A549 (cell line): Measurements from ENCODE around the gene LAT.

ENCODE experiments used
- CBX2 ChIP-seq: fragments of 200-600 bp; sonication (generic); IDR thresholded peaks from 2 replicates; pipeline ENCODE4 v1.6.1; 2016; ENCODE audit warnings: low read depth, mild to moderate bottlenecking, borderline replicate concordance
- EP300 ChIP-seq, 2 experiments: fragments of >200 bp; sonication (Bioruptor Twin); formaldehyde crosslinking; IDR thresholded peaks; 2 replicates in 1 of 2; 3 replicates in 1 of 2; pipeline ENCODE4 v1.6.1; 2016 to 2017
- HDAC2 ChIP-seq: fragments of 200-600 bp; sonication (generic); IDR thresholded peaks from 2 replicates; pipeline ENCODE4 v1.6.1; 2016
- JUNB ChIP-seq: fragments of >200 bp; sonication (Bioruptor Twin); formaldehyde crosslinking; IDR thresholded peaks from 2 replicates; pipeline ENCODE4 v1.6.1; 2016
- MYC ChIP-seq: IDR thresholded peaks from 2 replicates; pipeline ENCODE4 v1.6.1; 2012; ENCODE audit warnings: mild to moderate bottlenecking, inconsistent platforms, low read length, improper control_type of control experiment, borderline replicate concordance
- POLR2AphosphoS2 ChIP-seq: conservative IDR thresholded peaks from 2 replicates; pipeline ENCODE4 v1.6.1; 2012; ENCODE audit warnings: low read length, improper control_type of control experiment, inconsistent platforms
- RAD21 ChIP-seq, 2 experiments: fragments of >200 bp in 1 of 2; sonication (Bioruptor Twin) in 1 of 2; formaldehyde crosslinking in 1 of 2; IDR thresholded peaks in 1 of 2; conservative IDR thresholded peaks in 1 of 2; 2 replicates in 1 of 2; 3 replicates in 1 of 2; pipeline ENCODE4 v1.6.1; 2012 to 2018; ENCODE audit warnings: inconsistent platforms in 1 of 2
- RCOR1 ChIP-seq: fragments of 150-350 bp; IDR thresholded peaks from 2 replicates; pipeline ENCODE4 v1.6.1; 2014; ENCODE audit warnings: antibody characterized with exemption, low read length, low read depth
- RFX5 ChIP-seq: fragments of 450-650 bp; IDR thresholded peaks from 2 replicates; pipeline ENCODE4 v1.7.1; 2014; ENCODE audit warnings: antibody characterized with exemption, mild to moderate bottlenecking, moderate library complexity
- ZFP36 ChIP-seq: fragments of 450-650 bp; IDR thresholded peaks from 2 replicates; pipeline ENCODE4 v1.6.1; 2014; ENCODE audit warnings: borderline replicate concordance; ENCODE audit not compliant: partially characterized antibody
- TF ChIP-seq, protein P1 (sequence below): fragments of >200 bp; sonication (Bioruptor Twin); formaldehyde crosslinking; IDR thresholded peaks from 3 replicates; pipeline ENCODE4 v1.5.1; 2016
- TF ChIP-seq, protein P2 (sequence below): fragments of 450-650 bp; IDR thresholded peaks from 2 replicates; pipeline ENCODE4 v1.6.1; 2014; ENCODE audit warnings: antibody characterized with exemption
- TF ChIP-seq, protein P3 (sequence below): IDR thresholded peaks from 2 replicates; pipeline ENCODE4 v1.6.1; 2012
- TF ChIP-seq, protein P4 (sequence below): fragments of 250-450 bp; sonication (Bioruptor Pico); IDR thresholded peaks from 2 replicates; pipeline ENCODE4 v1.5.0; 2021; ENCODE audit warnings: mild to moderate bottlenecking, moderate library complexity, borderline replicate concordance

DNA sequence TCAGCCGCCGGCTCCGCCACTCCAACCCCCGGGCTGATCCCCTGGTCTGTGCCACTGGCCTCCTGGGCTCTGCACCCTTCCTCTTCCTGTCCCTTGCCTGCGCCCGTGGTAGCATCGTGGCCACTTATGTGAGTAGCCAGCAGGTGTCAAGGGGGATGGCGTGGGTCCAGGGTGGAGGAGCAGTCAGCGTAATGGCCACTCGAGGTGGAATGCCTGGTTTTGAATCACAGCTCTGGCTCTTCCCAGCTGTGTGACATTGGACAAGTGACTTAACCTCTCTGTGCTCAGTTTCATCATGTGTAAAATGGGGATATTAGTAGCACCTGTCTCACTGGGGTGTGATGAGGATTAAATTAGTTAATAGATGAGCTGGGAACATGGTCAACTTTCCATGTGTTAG lies 2.4 kb upstream of the LAT start:
- no peak for TF ChIP-seq MYC
- TF ChIP-seq, protein P1, sequence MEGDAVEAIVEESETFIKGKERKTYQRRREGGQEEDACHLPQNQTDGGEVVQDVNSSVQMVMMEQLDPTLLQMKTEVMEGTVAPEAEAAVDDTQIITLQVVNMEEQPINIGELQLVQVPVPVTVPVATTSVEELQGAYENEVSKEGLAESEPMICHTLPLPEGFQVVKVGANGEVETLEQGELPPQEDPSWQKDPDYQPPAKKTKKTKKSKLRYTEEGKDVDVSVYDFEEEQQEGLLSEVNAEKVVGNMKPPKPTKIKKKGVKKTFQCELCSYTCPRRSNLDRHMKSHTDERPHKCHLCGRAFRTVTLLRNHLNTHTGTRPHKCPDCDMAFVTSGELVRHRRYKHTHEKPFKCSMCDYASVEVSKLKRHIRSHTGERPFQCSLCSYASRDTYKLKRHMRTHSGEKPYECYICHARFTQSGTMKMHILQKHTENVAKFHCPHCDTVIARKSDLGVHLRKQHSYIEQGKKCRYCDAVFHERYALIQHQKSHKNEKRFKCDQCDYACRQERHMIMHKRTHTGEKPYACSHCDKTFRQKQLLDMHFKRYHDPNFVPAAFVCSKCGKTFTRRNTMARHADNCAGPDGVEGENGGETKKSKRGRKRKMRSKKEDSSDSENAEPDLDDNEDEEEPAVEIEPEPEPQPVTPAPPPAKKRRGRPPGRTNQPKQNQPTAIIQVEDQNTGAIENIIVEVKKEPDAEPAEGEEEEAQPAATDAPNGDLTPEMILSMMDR: no peak
- TF ChIP-seq RAD21 (conservative IDR thresholded peaks at IDR 0.05 in 1 of 2, IDR thresholded peaks at IDR 0.05 in 1 of 2): no peak
- TF ChIP-seq, protein P2, sequence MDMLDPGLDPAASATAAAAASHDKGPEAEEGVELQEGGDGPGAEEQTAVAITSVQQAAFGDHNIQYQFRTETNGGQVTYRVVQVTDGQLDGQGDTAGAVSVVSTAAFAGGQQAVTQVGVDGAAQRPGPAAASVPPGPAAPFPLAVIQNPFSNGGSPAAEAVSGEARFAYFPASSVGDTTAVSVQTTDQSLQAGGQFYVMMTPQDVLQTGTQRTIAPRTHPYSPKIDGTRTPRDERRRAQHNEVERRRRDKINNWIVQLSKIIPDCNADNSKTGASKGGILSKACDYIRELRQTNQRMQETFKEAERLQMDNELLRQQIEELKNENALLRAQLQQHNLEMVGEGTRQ: no peak
- no peak for TF ChIP-seq RCOR1
- no peak for TF ChIP-seq RFX5
- peak; percentile 71 for TF ChIP-seq ZFP36
- TF ChIP-seq, protein P3, sequence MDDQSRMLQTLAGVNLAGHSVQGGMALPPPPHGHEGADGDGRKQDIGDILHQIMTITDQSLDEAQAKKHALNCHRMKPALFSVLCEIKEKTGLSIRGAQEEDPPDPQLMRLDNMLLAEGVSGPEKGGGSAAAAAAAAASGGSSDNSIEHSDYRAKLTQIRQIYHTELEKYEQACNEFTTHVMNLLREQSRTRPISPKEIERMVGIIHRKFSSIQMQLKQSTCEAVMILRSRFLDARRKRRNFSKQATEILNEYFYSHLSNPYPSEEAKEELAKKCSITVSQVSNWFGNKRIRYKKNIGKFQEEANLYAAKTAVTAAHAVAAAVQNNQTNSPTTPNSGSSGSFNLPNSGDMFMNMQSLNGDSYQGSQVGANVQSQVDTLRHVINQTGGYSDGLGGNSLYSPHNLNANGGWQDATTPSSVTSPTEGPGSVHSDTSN: no peak
- no peak for TF ChIP-seq EP300 (IDR thresholded peaks at IDR 0.05)
- TF ChIP-seq CBX2: no peak
- TF ChIP-seq POLR2AphosphoS2: no peak
- TF ChIP-seq, protein P4, sequence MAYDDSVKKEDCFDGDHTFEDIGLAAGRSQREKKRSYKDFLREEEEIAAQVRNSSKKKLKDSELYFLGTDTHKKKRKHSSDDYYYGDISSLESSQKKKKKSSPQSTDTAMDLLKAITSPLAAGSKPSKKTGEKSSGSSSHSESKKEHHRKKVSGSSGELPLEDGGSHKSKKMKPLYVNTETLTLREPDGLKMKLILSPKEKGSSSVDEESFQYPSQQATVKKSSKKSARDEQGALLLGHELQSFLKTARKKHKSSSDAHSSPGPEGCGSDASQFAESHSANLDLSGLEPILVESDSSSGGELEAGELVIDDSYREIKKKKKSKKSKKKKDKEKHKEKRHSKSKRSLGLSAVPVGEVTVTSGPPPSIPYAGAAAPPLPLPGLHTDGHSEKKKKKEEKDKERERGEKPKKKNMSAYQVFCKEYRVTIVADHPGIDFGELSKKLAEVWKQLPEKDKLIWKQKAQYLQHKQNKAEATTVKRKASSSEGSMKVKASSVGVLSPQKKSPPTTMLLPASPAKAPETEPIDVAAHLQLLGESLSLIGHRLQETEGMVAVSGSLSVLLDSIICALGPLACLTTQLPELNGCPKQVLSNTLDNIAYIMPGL (CRISPR knock-in tag): no peak
- TF ChIP-seq JUNB: no peak
- TF ChIP-seq HDAC2: no peak
